ENCODE measurements around the gene PLS1. TPM values are rescaled to one million over a fixed set of nuclear protein-coding genes. Genes with fewer than 3 reads are reported as not detected.
"Not testable (repeated sequence)": the region's sequence is repeated elsewhere in the genome, so short reads cannot be mapped to it uniquely, and the experiment has no call there.

The PLS1 gene
- total and polyA plus RNA-seq, 8 donors: 11.4 to 40.4 (median 17.4) TPM

DNA sequence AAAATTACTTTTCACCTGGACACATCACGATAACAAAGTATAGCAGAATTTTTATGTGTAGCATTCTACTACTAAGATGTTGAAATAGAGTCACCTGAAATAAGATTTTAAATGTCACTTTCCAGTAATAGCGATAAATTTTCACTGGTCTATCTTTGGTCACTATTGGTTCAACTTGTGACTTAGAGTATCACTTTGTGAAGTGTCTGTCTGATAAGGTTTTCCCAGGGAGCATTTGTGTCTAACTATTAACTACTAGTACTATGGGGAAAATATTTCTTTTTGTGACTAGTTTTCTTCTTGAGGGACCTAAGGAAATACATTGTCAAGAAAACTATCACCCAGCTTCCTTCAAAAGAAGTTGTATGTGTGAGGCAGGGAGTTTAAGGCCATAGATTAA, 138.6 kb downstream of the PLS1 start:
- no peak for TF ChIP-seq CTCF (IDR thresholded peaks at IDR 0.05)
- intact Hi-C loops (cut with DNase I): no loop called here
- no peaks in the 10 kb centered on the region for H3K27me3 ChIP-seq

GRCh38 chr3:142735462-142735861, 139.3 kb downstream of the PLS1 start:
- H3K9me3 ChIP-seq: no peaks in the 10 kb centered on the region
- H3K27me3 ChIP-seq: no peaks in the 10 kb centered on the region
- H3K27ac ChIP-seq: no peak overlapping the region
- TF ChIP-seq CTCF (IDR thresholded peaks at IDR 0.05): no peak
- no peaks in the 10 kb centered on the region for H3K4me1 ChIP-seq
- DNase-seq (no peak), ATAC-seq (no peak)
- H3K36me3 ChIP-seq: no peaks in the 10 kb centered on the region
- intact Hi-C loops (cut with DNase I): no loop called here
- no peak overlapping the region for H3K4me3 ChIP-seq

More for the DNA sequence above, 138.6 kb downstream of the PLS1 start:
- no peaks in the 10 kb centered on the region for H3K4me1 ChIP-seq
- H3K36me3 ChIP-seq: no peaks in the 10 kb centered on the region
- no peak overlapping the region for H3K4me3 ChIP-seq
- DNase-seq (no peak), ATAC-seq (no peak)
- no peak overlapping the region for H3K27ac ChIP-seq
- H3K9me3 ChIP-seq: no peaks in the 10 kb centered on the region

GRCh38 chr3:142738396-142738795, 142.2 kb downstream of the PLS1 start:
- intact Hi-C loops (cut with DNase I): no loop called here

DNA sequence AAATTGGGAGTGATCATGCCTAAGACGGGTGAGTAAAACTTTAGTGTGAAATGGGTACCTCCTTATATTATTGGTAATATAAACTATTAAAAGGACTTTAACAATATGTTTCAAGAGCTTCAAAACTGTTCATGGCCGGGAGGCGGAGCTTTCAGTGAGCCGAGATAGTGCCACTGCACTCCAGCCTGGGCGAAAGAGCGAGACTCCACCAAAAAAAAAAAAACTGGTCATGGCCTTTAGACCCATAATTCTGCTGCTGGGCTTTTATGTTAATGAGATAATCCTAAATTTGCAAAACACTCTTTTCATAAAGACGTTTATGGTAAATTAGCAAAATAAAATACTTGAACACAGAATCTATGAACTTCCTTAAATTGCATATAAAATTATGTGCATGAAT, 150.5 kb downstream of the PLS1 start:
- Histone ChIP-seq H3K27ac (no peak overlapping the region), H3K4me1 (no peaks in the 10 kb centered on the region), H3K4me3 (no peak overlapping the region), H3K36me3 (no peaks in the 10 kb centered on the region), H3K9me3 (peaks cover 0 to 6% of the 10 kb centered on the region in 2 donors), H3K27me3 (no peaks in the 10 kb centered on the region)
- DNase-seq (no peak), ATAC-seq (no peak)
- TF ChIP-seq CTCF (IDR thresholded peaks at IDR 0.05): no peak
- intact Hi-C loops (cut with DNase I): no loop called here

More at GRCh38 chr3:142738396-142738795, 142.2 kb downstream of the PLS1 start:
- ATAC-seq (no peak), DNase-seq (no peak)
- Histone ChIP-seq H3K4me3 (no peak overlapping the region), H3K36me3 (no peaks in the 10 kb centered on the region), H3K4me1 (no peaks in the 10 kb centered on the region), H3K9me3 (no peaks in the 10 kb centered on the region), H3K27me3 (no peaks in the 10 kb centered on the region), H3K27ac (no peak overlapping the region)
- no peak for TF ChIP-seq CTCF (IDR thresholded peaks at IDR 0.05)

- DNase-seq, H3K4me3 ChIP-seq: not testable (repeated sequence)
These were observed 154.3 kb downstream of the PLS1 start for GRCh38 chr3:142750531-142750930.

GRCh38 chr3:142752605-142753004, 156.4 kb downstream of the PLS1 start:
- H3K27me3 ChIP-seq; H3K27ac ChIP-seq; H3K36me3 ChIP-seq; H3K4me3 ChIP-seq; ATAC-seq; H3K9me3 ChIP-seq; intact Hi-C loops (cut with DNase I); H3K4me1 ChIP-seq; DNase-seq: not testable (repeated sequence)

More at GRCh38 chr3:142750531-142750930, 154.3 kb downstream of the PLS1 start:
- H3K27ac ChIP-seq; ATAC-seq; H3K36me3 ChIP-seq; intact Hi-C loops (cut with DNase I); H3K27me3 ChIP-seq; H3K9me3 ChIP-seq; H3K4me1 ChIP-seq: not testable (repeated sequence)
